Ascending aorta (tissue), 2 donors: Measurements from ENCODE around the gene STH. TPM values are rescaled to one million over a fixed set of nuclear protein-coding genes. Genes with fewer than 3 reads are reported as not detected.
"Not testable (repeated sequence)": the region's sequence is repeated elsewhere in the genome, so short reads cannot be mapped to it uniquely, and the experiment has no call there.

ENCODE experiments used
- DNase-seq, 2 donors: peaks; one replicate each; pipeline ENCODE4 v3.0.0-alpha.2; 2019; ENCODE audit warnings: low spot score in 2 of 2
- H3K27ac ChIP-seq, 2 donors: fragments of 200-600 bp; sonication (generic); one replicate each; pipeline ENCODE4 v1.5.1; 2016 to 2017; ENCODE audit warnings: mild to moderate bottlenecking in 1 of 2
- H3K27me3 ChIP-seq: fragments of 200-600 bp; sonication (generic); one replicate; pipeline ENCODE4 v1.5.1; 2017
- H3K36me3 ChIP-seq, 2 donors: fragments of 200-600 bp; sonication (generic); one replicate each; pipeline ENCODE4 v1.5.1; 2016
- H3K4me1 ChIP-seq, 2 donors: fragments of 200-600 bp; sonication (generic); one replicate each; pipeline ENCODE4 v1.5.1; 2016 to 2017; ENCODE audit warnings: mild to moderate bottlenecking in 1 of 2
- H3K4me3 ChIP-seq, 2 donors: fragments of 200-600 bp; sonication (generic); one replicate each; pipeline ENCODE4 v1.5.1; 2016 to 2017; ENCODE audit warnings: mild to moderate bottlenecking in 1 of 2
- H3K9me3 ChIP-seq, 2 donors: fragments of 200-600 bp; sonication (generic); one replicate each; pipeline ENCODE4 v1.5.1; 2016
- CTCF ChIP-seq, 3 experiments: fragments of 200-600 bp in 2 of 3; fragments of 450-650 bp in 1 of 3; sonication (generic) in 2 of 3; IDR thresholded peaks; one replicate each; pipeline ENCODE4 v1.5.1; 2016 to 2019; ENCODE audit warnings: antibody characterized with exemption in 3 of 3, mild to moderate bottlenecking in 1 of 3, moderate library complexity in 1 of 3
- intact Hi-C: fragments of 100-400 bp; cut with DNase I; formaldehyde crosslinking; loops from one replicate; pipeline ENCODE4 v1.15.1; 2023
- total RNA-seq: library from RNA; depleted of rRNA; stranded (reverse); fragments of >200 nt; gene quantifications from one replicate; pipeline ENCODE4 v1.1.0, GENCODE V29; 2016

The STH gene
- total RNA-seq, 1 donor from 2014 or later, result not detected

- no peaks in the 10 kb centered on the region for H3K36me3 ChIP-seq
- no peak overlapping the region for H3K4me3 ChIP-seq
- TF ChIP-seq CTCF (IDR thresholded peaks at IDR 0.05), result no peak
- no peaks in the 10 kb centered on the region for H3K27me3 ChIP-seq
- no peak for DNase-seq
- intact Hi-C loops, result no loop called here
- peaks cover 0 to 3% of the 10 kb centered on the region in 2 donors for H3K4me1 ChIP-seq
- no peaks in the 10 kb centered on the region for H3K9me3 ChIP-seq
- no peak overlapping the region for H3K27ac ChIP-seq
These were observed 46.2 kb upstream of the STH start for GRCh38 chr17:45952814-45953320.

- H3K4me3 ChIP-seq, result no peak overlapping the region
- TF ChIP-seq CTCF (IDR thresholded peaks at IDR 0.05), result no peak
- intact Hi-C loops, result no loop called here
- no peak for DNase-seq
- H3K27ac ChIP-seq, result no peak overlapping the region
- H3K36me3 ChIP-seq, result no peaks in the 10 kb centered on the region
- peaks cover 0 to 3% of the 10 kb centered on the region in 2 donors for H3K4me1 ChIP-seq
- no peaks in the 10 kb centered on the region for H3K9me3 ChIP-seq
- no peaks in the 10 kb centered on the region for H3K27me3 ChIP-seq
These were observed 45.5 kb upstream of the STH start for GRCh38 chr17:45953561-45953960.

- intact Hi-C loops, result no loop called here
- H3K27ac ChIP-seq, result no peak overlapping the region
- no peak overlapping the region for H3K4me3 ChIP-seq
- DNase-seq, result no peak
- TF ChIP-seq CTCF (IDR thresholded peaks at IDR 0.05), result no peak
- no peaks in the 10 kb centered on the region for H3K4me1 ChIP-seq
- no peaks in the 10 kb centered on the region for H3K9me3 ChIP-seq
- H3K36me3 ChIP-seq, result no peaks in the 10 kb centered on the region
- no peaks in the 10 kb centered on the region for H3K27me3 ChIP-seq
These were observed 44.1 kb upstream of the STH start for GRCh38 chr17:45954914-45955313.

GRCh38 chr17:45955326-45955725 lies 43.7 kb upstream of the STH start:
- H3K27me3 ChIP-seq, result no peaks in the 10 kb centered on the region
- no peaks in the 10 kb centered on the region for H3K4me1 ChIP-seq
- no peak for TF ChIP-seq CTCF (IDR thresholded peaks at IDR 0.05)
- H3K9me3 ChIP-seq, result no peaks in the 10 kb centered on the region
- no peak overlapping the region for H3K4me3 ChIP-seq
- no peaks in the 10 kb centered on the region for H3K36me3 ChIP-seq
- H3K27ac ChIP-seq, result no peak overlapping the region
- DNase-seq, result no peak
- intact Hi-C loops, result no loop called here

- Histone ChIP-seq H3K4me3 (no peak overlapping the region), H3K9me3 (no peaks in the 10 kb centered on the region), H3K27ac (no peak overlapping the region), H3K4me1 (no peaks in the 10 kb centered on the region), H3K27me3 (no peaks in the 10 kb centered on the region), H3K36me3 (no peaks in the 10 kb centered on the region)
- no peak for DNase-seq
- no peak for TF ChIP-seq CTCF (IDR thresholded peaks at IDR 0.05)
- intact Hi-C loops, result no loop called here
These were observed 43.0 kb upstream of the STH start for GRCh38 chr17:45956090-45956489.

- DNase-seq, H3K4me3 ChIP-seq, H3K4me1 ChIP-seq, H3K27me3 ChIP-seq, H3K36me3 ChIP-seq, H3K27ac ChIP-seq, intact Hi-C loops, H3K9me3 ChIP-seq: not testable (repeated sequence)
These were observed 42.3 kb upstream of the STH start for GRCh38 chr17:45956746-45957145.
